Measurements from ENCODE around the gene ETDA.
"Not testable (repeated sequence)": the region's sequence is repeated elsewhere in the genome, so short reads cannot be mapped to it uniquely, and the experiment has no call there.

The ETDA gene

GRCh38 chrX:135257469-135257868 lies 5.6 kb downstream of the ETDA start:
- no peak for TF ChIP-seq POLR2AphosphoS5 (IDR thresholded peaks at IDR 0.05; ENCODE audit: low read depth)
- no peak for TF ChIP-seq GABPA (IDR thresholded peaks at IDR 0.05; ENCODE audit: low read depth)
- TF ChIP-seq SPI1 (IDR thresholded peaks at IDR 0.05; ENCODE audit: borderline replicate concordance, low read depth) = no peak
- no peak for TF ChIP-seq REST (IDR thresholded peaks at IDR 0.05; ENCODE audit: insufficient replicate concordance, low read depth)
- no peak for TF ChIP-seq CTCF (IDR thresholded peaks at IDR 0.05; ENCODE audit: insufficient read depth, low read length)
- no peaks in the 10 kb centered on the region for H3K27me3 ChIP-seq (ENCODE audit: insufficient read depth, poor library complexity, severe bottlenecking)
- no peak for DNase-seq (ENCODE audit: low read depth in 1 of 2, low spot score in 1 of 2)
- no peak overlapping the region for H3K4me3 ChIP-seq (replicated peaks; ENCODE audit: insufficient read depth, low read length)
- no peak overlapping the region for H3K27ac ChIP-seq (replicated peaks)

- H3K4me3 ChIP-seq (replicated peaks; ENCODE audit: insufficient read depth, low read length); H3K27ac ChIP-seq (replicated peaks); DNase-seq (ENCODE audit: low read depth in 1 of 2, low spot score in 1 of 2); H3K27me3 ChIP-seq (ENCODE audit: insufficient read depth, poor library complexity, severe bottlenecking): not testable (repeated sequence)
These were observed 9.1 kb downstream of the ETDA start for GRCh38 chrX:135260976-135261375.

DNA sequence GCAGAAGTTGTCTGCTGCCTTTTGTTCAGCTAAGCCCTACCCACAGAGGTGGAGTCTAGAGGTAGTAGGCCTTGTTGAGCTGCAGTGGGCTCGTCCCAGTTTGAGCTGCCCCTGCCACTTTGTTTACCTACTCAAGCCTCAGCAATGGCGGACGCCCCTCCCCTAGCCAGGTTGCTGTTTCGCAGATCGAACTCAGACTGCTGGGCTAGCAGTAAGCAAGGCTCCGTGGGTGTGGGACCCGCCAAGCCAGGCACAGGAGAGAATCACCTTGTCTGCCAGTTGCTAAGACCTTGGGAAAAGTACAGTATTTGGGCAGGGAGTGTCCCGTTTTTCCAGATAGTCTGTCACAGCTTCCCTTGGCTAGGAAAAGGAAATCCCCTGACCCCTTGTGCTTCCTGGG lies 11.5 kb downstream of the ETDA start:
- not testable (repeated sequence) for H3K27ac ChIP-seq (replicated peaks); H3K27me3 ChIP-seq (ENCODE audit: insufficient read depth, poor library complexity, severe bottlenecking); H3K4me3 ChIP-seq (replicated peaks; ENCODE audit: insufficient read depth, low read length); DNase-seq (ENCODE audit: low read depth in 1 of 2, low spot score in 1 of 2)

DNA sequence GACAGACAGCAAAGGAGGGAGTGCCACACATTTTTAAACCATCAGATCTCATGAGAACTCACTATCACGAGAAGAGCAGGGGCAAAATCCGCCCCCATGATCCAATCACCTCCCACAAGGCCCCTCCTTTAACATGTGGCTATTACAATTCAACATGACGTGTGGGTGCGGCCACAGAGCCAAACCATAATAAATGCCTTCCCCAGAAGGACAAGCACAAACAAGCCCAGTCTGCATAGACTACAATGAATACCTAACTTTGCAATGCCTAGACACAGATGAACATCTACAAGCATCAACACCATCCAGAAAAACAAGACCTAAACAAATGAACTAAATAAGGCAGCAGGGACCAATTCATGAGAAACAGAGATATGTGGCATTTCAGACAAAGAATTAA lies 12.3 kb downstream of the ETDA start:
- Histone ChIP-seq H3K4me3 (replicated peaks; ENCODE audit: insufficient read depth, low read length) (no peak overlapping the region), H3K27me3 (ENCODE audit: insufficient read depth, poor library complexity, severe bottlenecking) (no peaks in the 10 kb centered on the region), H3K27ac (replicated peaks) (no peak overlapping the region)
- no peak for DNase-seq (ENCODE audit: low read depth in 1 of 2, low spot score in 1 of 2)
- TF ChIP-seq SPI1 (IDR thresholded peaks at IDR 0.05; ENCODE audit: borderline replicate concordance, low read depth) (no peak), POLR2AphosphoS5 (IDR thresholded peaks at IDR 0.05; ENCODE audit: low read depth) (no peak), GABPA (IDR thresholded peaks at IDR 0.05; ENCODE audit: low read depth) (no peak), REST (IDR thresholded peaks at IDR 0.05; ENCODE audit: insufficient replicate concordance, low read depth) (no peak), CTCF (IDR thresholded peaks at IDR 0.05; ENCODE audit: insufficient read depth, low read length) (no peak)

GRCh38 chrX:135273162-135273561 lies 21.3 kb downstream of the ETDA start:
- Histone ChIP-seq H3K27ac (replicated peaks) (no peak overlapping the region), H3K27me3 (ENCODE audit: insufficient read depth, poor library complexity, severe bottlenecking) (no peaks in the 10 kb centered on the region), H3K4me3 (replicated peaks; ENCODE audit: insufficient read depth, low read length) (no peak overlapping the region)
- TF ChIP-seq CTCF (IDR thresholded peaks at IDR 0.05; ENCODE audit: insufficient read depth, low read length) (no peak), GABPA (IDR thresholded peaks at IDR 0.05; ENCODE audit: low read depth) (no peak), POLR2AphosphoS5 (IDR thresholded peaks at IDR 0.05; ENCODE audit: low read depth) (no peak), SPI1 (IDR thresholded peaks at IDR 0.05; ENCODE audit: borderline replicate concordance, low read depth) (no peak), REST (IDR thresholded peaks at IDR 0.05; ENCODE audit: insufficient replicate concordance, low read depth) (no peak)
- no peak for DNase-seq (ENCODE audit: low read depth in 1 of 2, low spot score in 1 of 2)

All from HL-60 (cell line).